Heart right ventricle (tissue), 16 donors: ENCODE measurements around the gene LRRC59. TPM values are rescaled to one million over a fixed set of nuclear protein-coding genes. Genes with fewer than 3 reads are reported as not detected.
"Not testable (repeated sequence)": the region's sequence is repeated elsewhere in the genome, so short reads cannot be mapped to it uniquely, and the experiment has no call there.

Experiments used
- ATAC-seq, 8 donors: fragments of 200-7000 bp; cut with Tn5 transposase; one replicate each; pipeline ENCODE4 v1.9.1; 2020; ENCODE audit warnings: mild to moderate bottlenecking in 8 of 8, moderate library complexity in 8 of 8, moderate number of reproducible peaks in 1 of 8
- DNase-seq, 2 donors: peaks; one replicate each; pipeline ENCODE4 v3.0.0-alpha.2; 2020
- H3K27ac ChIP-seq, 10 donors: fragments of 200-600 bp; sonication (generic) in 2 of 10; one replicate each; pipeline versions ENCODE4 v1.5.0 to v1.8.0; 2020 to 2022; ENCODE audit warnings: mild to moderate bottlenecking in 3 of 10
- H3K27me3 ChIP-seq, 7 donors: fragments of 200-600 bp; one replicate each; pipeline ENCODE4 v1.8.0; 2021 to 2022; ENCODE audit warnings: mild to moderate bottlenecking in 2 of 7
- H3K36me3 ChIP-seq, 9 donors: fragments of 200-600 bp; sonication (generic) in 1 of 9; one replicate each; pipeline versions ENCODE4 v1.5.0 to v1.8.0; 2020 to 2022; ENCODE audit warnings: mild to moderate bottlenecking in 2 of 9
- H3K4me1 ChIP-seq, 9 donors: fragments of 200-600 bp; sonication (generic) in 1 of 9; one replicate each; pipeline versions ENCODE4 v1.5.0 to v1.8.0; 2020 to 2022; ENCODE audit warnings: mild to moderate bottlenecking in 4 of 9
- H3K4me3 ChIP-seq, 10 donors: fragments of 200-600 bp; sonication (generic) in 2 of 10; one replicate each; pipeline versions ENCODE4 v1.5.0 to v1.8.0; 2020 to 2022; ENCODE audit warnings: mild to moderate bottlenecking in 7 of 10, moderate library complexity in 2 of 10
- H3K9me3 ChIP-seq, 11 donors: fragments of 200-600 bp in 10 of 11; sonication (generic) in 2 of 11; one replicate each; pipeline versions ENCODE4 v1.5.0 to v1.8.0; 2013 to 2022; ENCODE audit warnings: mild to moderate bottlenecking in 2 of 11, control low read depth in 1 of 11, moderate library complexity in 1 of 11
- WGBS, 2 donors: extraction: QIAGEN DNeasy Blood & Tissue Kit; methylation state at CpG; one replicate each; pipeline ENCODE4 v1.1.7; 2013; ENCODE audit warnings: inconsistent platforms in 1 of 2; 5-methylcytosine and 5-hydroxymethylcytosine counted together
- intact Hi-C, 10 donors: fragments of 100-400 bp; cut with DNase I; formaldehyde crosslinking; loops; one replicate each; pipeline versions ENCODE4 v1.11.1 to v1.14.2; 2022
- polyA plus RNA-seq, 2 donors: library from polyadenylated mRNA; stranded (reverse); fragments of 200-250 nt; gene quantifications; one replicate each; pipeline ENCODE4 v1.2.3, GENCODE V29; 2013
- total RNA-seq, 10 donors: library from RNA; stranded (reverse); fragmentation: NEBNext Ultra II Directional in 3 of 10; extraction: Animal tissue kit (Norgen Biotek cat#: 25700) in 3 of 10; gene quantifications; one replicate each; pipeline versions ENCODE4 v1.2.1 to v1.2.4, GENCODE V29; 2021 to 2023
- TF ChIP-seq, protein P1 (sequence below), 9 donors: fragments of 200-600 bp; sonication (generic) in 2 of 9; IDR thresholded peaks; one replicate each; pipeline versions ENCODE4 v1.5.0 to v1.8.0; 2021 to 2022; ENCODE audit warnings: antibody characterized with exemption in 9 of 9, mild to moderate bottlenecking in 5 of 9, moderate library complexity in 1 of 9
- donor health status: Arrhythmogenic right ventricular cardiomyopathy.
- donor health status: ischemic (EF 13 %, LVEDD 7.1; RV severe dilation, severe dysfunction).
- donor health status: healthy with polysubstance abuse.
- donor health status: DM: no; HTN: yes; CAD: no.
- donor health status: DM: no; HTN: no; CAD: no.
- donor health status: ischemic (EF 25% LVEDD 6.9; RV normal size, moderate dysfunction).
- donor health status: ischemic (EF 25% LVEDD 5.7; RV mildly dilated, moderate dysfunction).
- donor health status: healthy.
- donor health status: DM: yes; HTN: yes; CAD: no.
- donor health status: Ischemic cardiomyopathy.
- donor health status: ischemic (EF 35%, LVEDD 5.7; RV mildly dilated, moderate dysfunction).
- donor health status: nonischemic (EF 11% LVEDD 7.7; RV severe dilation, severe dysfunction).
- donor health status: DM: yes; HTN: yes; CAD: no.
- donor health status: PGD.
- donor health status: ischemic (EF 29% LVEDD 5.4; RV normal size, mild dysfunction).
- donor health status: nonischemic (EF 23%, LVEDD 6.1; RV moderate dilation, normal function).

LRRC59 gene
- total and polyA plus RNA-seq, 12 donors = 11.4 to 83.1 (median 24.7) TPM

DNA sequence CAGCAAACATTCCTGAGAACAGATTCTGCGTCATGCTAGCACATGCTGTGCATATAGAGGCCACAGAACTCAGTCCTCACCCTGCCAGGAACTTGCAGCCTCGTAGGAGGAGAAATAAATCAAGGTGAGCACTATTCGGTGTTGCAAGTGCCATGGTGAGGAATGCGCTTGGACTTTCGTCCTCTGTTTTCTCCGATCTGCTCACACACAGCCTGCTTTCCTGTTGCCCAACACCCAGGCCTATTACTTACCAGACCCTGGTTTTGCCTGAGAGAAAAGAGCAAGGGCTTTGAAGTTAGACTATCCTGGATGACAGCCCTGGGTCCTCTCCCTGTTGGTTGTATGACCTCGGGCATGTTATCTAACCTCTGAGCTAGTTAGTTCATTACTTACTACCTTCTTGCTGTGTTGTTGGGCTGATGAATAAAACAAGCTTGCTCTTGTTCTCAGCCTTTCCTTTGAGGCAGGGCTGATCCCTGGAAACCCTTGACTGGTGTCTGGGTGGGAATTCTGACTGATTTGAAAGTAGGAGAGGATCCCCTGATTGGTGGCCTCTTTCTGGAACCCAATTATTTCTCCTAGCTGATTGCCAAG, 31.6 kb upstream of the LRRC59 start:
- intact Hi-C loops = loop anchor here in 1 of 10 donors (5.0 kb wide), 1 partner anchor 48 kb away; the partner anchor contains the start of gene RSAD1
- H3K36me3 ChIP-seq = peaks cover 0 to 4% (median 0%) of the 10 kb centered on the region in 9 donors
- no peak overlapping the region for H3K27ac ChIP-seq
- no peaks in the 10 kb centered on the region for H3K27me3 ChIP-seq
- H3K4me1 ChIP-seq = peaks cover 9 to 35% (median 27%) of the 10 kb centered on the region in 9 donors
- WGBS, 2 donors = 81 to 87% methylated on average over 7 of the region's 7 CpGs
- TF ChIP-seq, protein P1, sequence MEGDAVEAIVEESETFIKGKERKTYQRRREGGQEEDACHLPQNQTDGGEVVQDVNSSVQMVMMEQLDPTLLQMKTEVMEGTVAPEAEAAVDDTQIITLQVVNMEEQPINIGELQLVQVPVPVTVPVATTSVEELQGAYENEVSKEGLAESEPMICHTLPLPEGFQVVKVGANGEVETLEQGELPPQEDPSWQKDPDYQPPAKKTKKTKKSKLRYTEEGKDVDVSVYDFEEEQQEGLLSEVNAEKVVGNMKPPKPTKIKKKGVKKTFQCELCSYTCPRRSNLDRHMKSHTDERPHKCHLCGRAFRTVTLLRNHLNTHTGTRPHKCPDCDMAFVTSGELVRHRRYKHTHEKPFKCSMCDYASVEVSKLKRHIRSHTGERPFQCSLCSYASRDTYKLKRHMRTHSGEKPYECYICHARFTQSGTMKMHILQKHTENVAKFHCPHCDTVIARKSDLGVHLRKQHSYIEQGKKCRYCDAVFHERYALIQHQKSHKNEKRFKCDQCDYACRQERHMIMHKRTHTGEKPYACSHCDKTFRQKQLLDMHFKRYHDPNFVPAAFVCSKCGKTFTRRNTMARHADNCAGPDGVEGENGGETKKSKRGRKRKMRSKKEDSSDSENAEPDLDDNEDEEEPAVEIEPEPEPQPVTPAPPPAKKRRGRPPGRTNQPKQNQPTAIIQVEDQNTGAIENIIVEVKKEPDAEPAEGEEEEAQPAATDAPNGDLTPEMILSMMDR (IDR thresholded peaks at IDR 0.05) = no peak
- ATAC-seq (no peak), DNase-seq (no peak)
- no peaks in the 10 kb centered on the region for H3K9me3 ChIP-seq
- no peak overlapping the region for H3K4me3 ChIP-seq

DNA sequence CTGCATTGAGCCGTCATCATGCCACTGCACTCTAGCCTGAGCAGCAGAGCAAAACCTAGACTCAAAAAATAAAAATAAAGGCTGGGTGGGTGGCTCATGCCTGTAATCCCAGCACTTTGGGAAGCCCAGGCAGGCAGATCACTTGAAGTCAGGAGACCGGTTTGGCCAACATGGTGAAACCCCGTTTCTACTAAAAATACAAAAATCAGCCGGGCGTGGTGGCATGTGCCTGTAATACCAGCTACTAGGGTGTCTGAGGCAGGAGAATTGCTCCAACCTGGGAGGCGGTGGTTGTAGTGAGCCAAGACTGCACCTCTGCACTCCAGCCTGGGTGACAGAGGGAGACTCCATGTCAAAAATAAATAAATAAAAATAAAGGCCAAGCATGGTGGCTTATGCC, 30.8 kb upstream of the LRRC59 start:
- ATAC-seq, H3K27ac ChIP-seq, DNase-seq, H3K9me3 ChIP-seq, H3K36me3 ChIP-seq, H3K4me3 ChIP-seq, H3K27me3 ChIP-seq: not testable (repeated sequence)
- WGBS, 2 donors = 79 to 86% methylated on average over 6 of the region's 6 CpGs
- H3K4me1 ChIP-seq = peaks cover 9 to 42% (median 27%) of the 10 kb centered on the region in 9 donors
- intact Hi-C loops = loop anchor here in 1 of 10 donors (5.0 kb wide), 1 partner anchor 49 kb away; the partner anchor contains the start of gene RSAD1

DNA sequence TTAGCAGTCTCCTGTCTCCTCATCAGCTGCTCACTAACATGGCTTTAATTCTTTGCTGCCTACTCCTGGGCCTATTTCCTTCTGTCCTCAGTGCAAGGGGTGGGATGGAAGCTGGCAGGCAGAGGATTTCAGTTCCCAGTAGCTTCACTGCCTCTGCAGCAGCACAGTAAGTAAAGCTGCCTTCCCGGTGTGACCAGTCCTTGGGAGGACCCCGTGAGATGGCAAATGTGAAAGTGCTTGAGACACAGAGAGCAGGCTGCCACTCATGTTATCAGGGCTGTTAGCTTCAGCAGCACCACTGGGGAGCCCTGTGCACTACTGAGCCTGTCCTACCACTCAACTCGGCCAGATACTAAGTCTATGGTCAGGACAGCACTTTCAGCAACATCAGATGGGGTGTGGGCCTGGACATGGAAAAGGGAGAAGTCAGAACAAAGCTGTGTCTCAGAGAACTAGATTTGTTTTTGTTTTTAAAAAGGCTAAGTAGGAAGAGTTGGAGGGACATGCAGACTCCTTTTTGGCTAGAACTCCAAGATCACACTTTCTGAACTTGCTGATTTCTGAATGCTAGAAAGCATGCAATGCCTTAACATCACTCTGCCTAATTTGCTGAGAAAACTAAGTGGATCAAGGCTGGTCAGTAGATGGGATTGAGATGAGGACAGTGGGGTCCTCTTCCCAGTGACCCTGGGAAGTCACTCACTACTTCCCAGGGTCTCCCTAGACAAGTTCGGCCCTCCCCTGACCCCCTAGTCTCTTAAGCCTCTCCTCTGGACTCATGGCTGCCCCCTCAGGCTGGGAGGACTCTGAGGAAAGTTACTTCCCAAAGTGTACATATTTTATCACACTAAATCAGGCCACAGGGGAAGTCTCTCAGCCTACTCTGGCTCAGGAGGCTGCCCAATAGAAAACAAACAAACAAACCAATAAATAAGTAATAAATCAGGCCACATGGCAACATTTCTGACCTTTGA, 29.8 kb upstream of the LRRC59 start:
- Histone ChIP-seq H3K4me3 (peak overlapping the region; percentile 64 to 88 (median 78)), H3K4me1 (peaks cover 9 to 46% (median 27%) of the 10 kb centered on the region in 9 donors), H3K9me3 (no peaks in the 10 kb centered on the region), H3K36me3 (peaks cover 0 to 4% (median 0%) of the 10 kb centered on the region in 9 donors), H3K27me3 (no peaks in the 10 kb centered on the region), H3K27ac (peak overlapping the region in 9 of 10 donors; percentile 66 to 88 (median 78))
- TF ChIP-seq, protein P1 (IDR thresholded peaks at IDR 0.05) = peak in 1 of 9 donors; percentile 18
- intact Hi-C loops = loop anchor here in 1 of 10 donors (5.0 kb wide), 1 partner anchor 50 kb away; the partner anchor contains the start of gene RSAD1
- ATAC-seq (peak; percentile 27 to 77 (median 64)), DNase-seq (peak in 1 of 2 donors; percentile 20)
- WGBS, 2 donors = 19 to 27% methylated on average over 4 of the region's 4 CpGs

DNA sequence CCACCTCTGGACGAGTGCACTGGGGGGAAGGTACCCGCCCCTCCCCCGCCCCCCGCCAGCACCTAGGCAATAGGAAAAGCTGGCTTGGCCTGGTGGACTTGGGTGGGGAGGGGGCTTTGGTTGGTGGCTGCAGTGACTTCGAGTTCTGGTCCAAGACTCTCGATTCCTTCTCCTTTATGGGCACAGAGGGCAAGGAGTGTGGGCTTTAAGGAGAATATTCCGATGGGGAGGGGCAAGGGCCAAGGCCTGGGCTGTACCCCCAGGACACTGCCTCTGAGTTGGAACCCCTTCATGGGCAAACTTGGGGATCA, 29.1 kb upstream of the LRRC59 start:
- H3K27me3 ChIP-seq = no peaks in the 10 kb centered on the region
- H3K36me3 ChIP-seq = peaks cover 0 to 4% (median 0%) of the 10 kb centered on the region in 9 donors
- intact Hi-C loops = loop anchor here in 1 of 10 donors (5.0 kb wide), 1 partner anchor 51 kb away; the partner anchor contains the start of gene RSAD1
- H3K27ac ChIP-seq = peak overlapping the region; percentile 44 to 88 (median 78)
- no peaks in the 10 kb centered on the region for H3K9me3 ChIP-seq
- peak overlapping the region; percentile 64 to 88 (median 78) for H3K4me3 ChIP-seq
- ATAC-seq (peak in 2 of 8 donors; percentile 6 to 31), DNase-seq (no peak)
- TF ChIP-seq, protein P1 (IDR thresholded peaks at IDR 0.05) = no peak
- 1 to 2% methylated on average over 7 of the region's 7 CpGs for WGBS, 2 donors
- peaks cover 9 to 53% (median 28%) of the 10 kb centered on the region in 9 donors for H3K4me1 ChIP-seq
